ENCODE results near the gene OR4A15.

DNA sequence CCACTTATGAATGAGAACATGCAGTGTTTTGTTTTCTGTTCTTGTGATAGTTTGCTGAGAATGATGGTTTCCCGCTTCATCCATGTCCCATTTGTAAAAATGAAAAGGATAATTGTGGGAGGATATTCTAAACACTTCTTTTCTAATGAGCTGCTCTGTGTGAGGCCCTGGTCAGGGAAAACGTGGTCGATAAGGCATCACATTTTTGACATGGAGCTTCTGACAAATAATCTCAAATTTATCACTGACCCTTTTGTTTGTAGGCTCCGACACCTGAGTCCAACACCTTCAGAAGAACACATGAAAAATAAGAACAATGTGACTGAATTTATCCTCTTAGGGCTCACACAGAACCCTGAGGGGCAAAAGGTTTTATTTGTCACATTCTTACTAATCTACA is at the start of gene OR4A15:
- TF ChIP-seq, protein P1, sequence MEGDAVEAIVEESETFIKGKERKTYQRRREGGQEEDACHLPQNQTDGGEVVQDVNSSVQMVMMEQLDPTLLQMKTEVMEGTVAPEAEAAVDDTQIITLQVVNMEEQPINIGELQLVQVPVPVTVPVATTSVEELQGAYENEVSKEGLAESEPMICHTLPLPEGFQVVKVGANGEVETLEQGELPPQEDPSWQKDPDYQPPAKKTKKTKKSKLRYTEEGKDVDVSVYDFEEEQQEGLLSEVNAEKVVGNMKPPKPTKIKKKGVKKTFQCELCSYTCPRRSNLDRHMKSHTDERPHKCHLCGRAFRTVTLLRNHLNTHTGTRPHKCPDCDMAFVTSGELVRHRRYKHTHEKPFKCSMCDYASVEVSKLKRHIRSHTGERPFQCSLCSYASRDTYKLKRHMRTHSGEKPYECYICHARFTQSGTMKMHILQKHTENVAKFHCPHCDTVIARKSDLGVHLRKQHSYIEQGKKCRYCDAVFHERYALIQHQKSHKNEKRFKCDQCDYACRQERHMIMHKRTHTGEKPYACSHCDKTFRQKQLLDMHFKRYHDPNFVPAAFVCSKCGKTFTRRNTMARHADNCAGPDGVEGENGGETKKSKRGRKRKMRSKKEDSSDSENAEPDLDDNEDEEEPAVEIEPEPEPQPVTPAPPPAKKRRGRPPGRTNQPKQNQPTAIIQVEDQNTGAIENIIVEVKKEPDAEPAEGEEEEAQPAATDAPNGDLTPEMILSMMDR (IDR thresholded peaks at IDR 0.05), result no peak
- no peak for TF ChIP-seq POLR2A (IDR thresholded peaks at IDR 0.05)

Measured in Peyer's patch (tissue), 4 donors.